HCT116 (cell line): ENCODE measurements around the gene SLC22A23. TPM values are rescaled to one million over a fixed set of nuclear protein-coding genes. Genes with fewer than 3 reads are reported as not detected.

Experiments used
- ATAC-seq: fragments of 200-7000 bp; cut with Tn5 transposase; 2 replicates; pipeline ENCODE4 v1.9.1; 2020; ENCODE audit warnings: mild to moderate bottlenecking, moderate library complexity
- BruUV-seq: library from RNA; stranded (reverse); fragments of 400-500 nt; replicated peaks from 2 replicates; lab custom pipeline; 2021; lab: Mats Ljungman, UMichigan
- CTCF ChIA-PET: fragments of 300-600 bp; sonication (Branson Sonifier 250); formaldehyde crosslinking; loops from one replicate; lab custom pipeline; 2021; ENCODE audit warnings: antibody characterized with exemption; lab: Charles Lee
- POLR2A ChIA-PET: fragments of 300-600, 350-600 bp; sonication (Branson Sonifier 250); formaldehyde crosslinking; loops from one replicate; lab custom pipeline; 2021; ENCODE audit warnings: antibody characterized with exemption; lab: Charles Lee
- RAD21 ChIA-PET, 2 experiments: fragments of 300-600 bp; sonication (Branson Sonifier 250); formaldehyde crosslinking; loops; one replicate each; lab custom pipeline; 2023; ENCODE audit warnings: low total read pairs in 2 of 2; ENCODE audit not compliant: uncharacterized antibody in 2 of 2, unreplicated experiment in 2 of 2, low non-redundant PET in 1 of 2; lab: Charles Lee
- DNase-seq: peaks from one replicate; pipeline ENCODE4 v3.0.0-alpha.2; 2010; ENCODE audit warnings: low read depth, low spot score
- H2AFZ ChIP-seq: fragments of 200-600 bp; shearing (Covaris generic), sonication (generic); 2 replicates; pipeline ENCODE4 v1.6.1; 2017; ENCODE audit warnings: low read depth, mixed run types, mixed read lengths, antibody characterized with exemption, low read length; ENCODE audit not compliant: poor library complexity, severe bottlenecking
- H3K27ac ChIP-seq: 2 replicates; pipeline ENCODE4 v1.5.1; 2012; ENCODE audit warnings: low read depth, low read length
- H3K27me3 ChIP-seq: fragments of 200-600 bp; sonication (generic); 2 replicates; pipeline ENCODE4 v1.6.1; 2016; ENCODE audit warnings: mixed run types, low read length, mixed read lengths; ENCODE audit not compliant: insufficient read depth
- H3K36me3 ChIP-seq, 2 experiments: fragments of 200-500 bp in 1 of 2; fragments of 200-600 bp in 1 of 2; sonication (Bioruptor generic) in 1 of 2; sonication (generic) in 1 of 2; 2 replicates each; pipeline versions ENCODE4 v1.5.1 to v1.6.1; 2014 to 2016; ENCODE audit warnings: low read length in 2 of 2, inconsistent platforms in 1 of 2, mixed read lengths in 1 of 2, mixed run types in 1 of 2; ENCODE audit not compliant: insufficient read depth in 2 of 2, control insufficient read depth in 1 of 2
- H3K4me1 ChIP-seq, 2 experiments: fragments of 200-600 bp in 1 of 2; sonication (generic) in 1 of 2; 2 replicates each; pipeline versions ENCODE4 v1.5.1 to v1.6.1; 2012 to 2017; ENCODE audit warnings: low read length in 2 of 2, inconsistent platforms in 1 of 2, mild to moderate bottlenecking in 1 of 2, mixed read lengths in 1 of 2, mixed run types in 1 of 2, moderate library complexity in 1 of 2; ENCODE audit not compliant: insufficient read depth in 2 of 2, control insufficient read depth in 1 of 2
- H3K4me2 ChIP-seq: fragments of 200-600 bp; sonication (generic); 2 replicates; pipeline ENCODE4 v1.6.1; 2017; ENCODE audit warnings: mixed run types, low read length, mixed read lengths
- H3K4me3 ChIP-seq, 2 experiments: fragments of 200-600 bp in 1 of 2; sonication (generic) in 1 of 2; replicated peaks in 1 of 2; 2 replicates each; pipeline ENCODE4 v1.5.1; 2011 to 2016; ENCODE audit warnings: low read length in 2 of 2, control low read depth in 1 of 2, low read depth in 1 of 2, mild to moderate bottlenecking in 1 of 2, mixed read lengths in 1 of 2, mixed run types in 1 of 2
- H3K79me2 ChIP-seq: fragments of 200-600 bp; sonication (generic); 2 replicates; pipeline ENCODE4 v1.6.1; 2017; ENCODE audit warnings: mild to moderate bottlenecking, mixed run types, low read length, moderate library complexity, mixed read lengths; ENCODE audit not compliant: insufficient read depth
- H3K9ac ChIP-seq: fragments of 200-600 bp; sonication (generic); 2 replicates; pipeline ENCODE4 v1.6.1; 2016; ENCODE audit warnings: low read length, mixed read lengths
- H3K9me2 ChIP-seq: fragments of 200-600 bp; sonication (generic), shearing (Covaris generic); 2 replicates; pipeline ENCODE4 v1.6.1; 2017; ENCODE audit warnings: mixed run types, mild to moderate bottlenecking, moderate library complexity; ENCODE audit not compliant: insufficient read depth
- H3K9me3 ChIP-seq, 2 experiments: fragments of 200-500 bp in 1 of 2; fragments of 200-600 bp in 1 of 2; sonication (Bioruptor generic) in 1 of 2; sonication (generic) in 1 of 2; 2 replicates each; pipeline ENCODE4 v1.6.1; 2014 to 2017; ENCODE audit warnings: low read length in 2 of 2, mixed read lengths in 2 of 2, inconsistent platforms in 1 of 2, low read depth in 1 of 2, mild to moderate bottlenecking in 1 of 2, mixed run types in 1 of 2, moderate library complexity in 1 of 2; ENCODE audit not compliant: control insufficient read depth in 1 of 2, insufficient read depth in 1 of 2
- H4K20me1 ChIP-seq: fragments of 200-600 bp; sonication (generic), shearing (Covaris generic); 2 replicates; pipeline ENCODE4 v1.6.1; 2017; ENCODE audit warnings: mixed run types, mild to moderate bottlenecking, moderate library complexity; ENCODE audit not compliant: insufficient read depth
- CEBPB ChIP-seq: IDR thresholded peaks from 2 replicates; pipeline ENCODE4 v1.6.1; 2012; ENCODE audit warnings: low read depth
- CTCF ChIP-seq, 3 experiments: fragments of 200-600 bp in 1 of 3; sonication (generic) in 1 of 3; IDR thresholded peaks in 2 of 3; conservative IDR thresholded peaks in 1 of 3; 2 replicates each; pipeline ENCODE4 v1.5.1; 2012 to 2017; ENCODE audit warnings: low read depth in 2 of 3, low read length in 2 of 3, antibody characterized with exemption in 1 of 3, borderline replicate concordance in 1 of 3, control low read depth in 1 of 3, mild to moderate bottlenecking in 1 of 3, mixed read lengths in 1 of 3, mixed run types in 1 of 3, moderate library complexity in 1 of 3; ENCODE audit not compliant: insufficient read depth in 1 of 3
- EGR1 ChIP-seq: IDR thresholded peaks from 2 replicates; pipeline ENCODE4 v1.6.1; 2012; ENCODE audit warnings: low read depth
- ELF1 ChIP-seq: IDR thresholded peaks from 2 replicates; pipeline ENCODE4 v1.6.1; 2012; ENCODE audit warnings: low read depth, borderline replicate concordance
- EZH2 ChIP-seq: fragments of 200-600 bp; sonication (generic); IDR thresholded peaks from 2 replicates; pipeline ENCODE4 v1.6.1; 2017; ENCODE audit warnings: antibody characterized with exemption, mixed run types
- EZH2phosphoT487 ChIP-seq: fragments of 200-600 bp; IDR thresholded peaks from 2 replicates; pipeline ENCODE4 v1.6.1; 2018; ENCODE audit warnings: antibody characterized with exemption, borderline replicate concordance
- FOSL1 ChIP-seq: IDR thresholded peaks from 2 replicates; pipeline ENCODE4 v1.6.1; 2012; ENCODE audit warnings: low read depth
- JUND ChIP-seq: IDR thresholded peaks from 2 replicates; pipeline ENCODE4 v1.6.1; 2012
- MAX ChIP-seq: IDR thresholded peaks from 2 replicates; pipeline ENCODE4 v1.6.1; 2012
- POLR2A ChIP-seq: IDR thresholded peaks from 2 replicates; pipeline ENCODE4 v1.7.0; 2011; ENCODE audit warnings: borderline replicate concordance; ENCODE audit not compliant: insufficient read depth, insufficient read length; ENCODE audit errors: extremely low read depth
- RAD21 ChIP-seq: IDR thresholded peaks from 2 replicates; pipeline ENCODE4 v1.6.1; 2012; ENCODE audit warnings: low read depth, mild to moderate bottlenecking
- SP1 ChIP-seq: IDR thresholded peaks from 2 replicates; pipeline ENCODE4 v1.6.1; 2012; ENCODE audit warnings: low read depth
- SRF ChIP-seq: IDR thresholded peaks from 2 replicates; pipeline ENCODE4 v1.6.1; 2012; ENCODE audit warnings: low read depth
- TCF7L2 ChIP-seq: IDR thresholded peaks from 2 replicates; pipeline ENCODE4 v1.7.0; 2011; ENCODE audit warnings: borderline replicate concordance, inconsistent platforms; ENCODE audit not compliant: insufficient read depth, insufficient read length; ENCODE audit errors: extremely low read depth
- YY1 ChIP-seq: IDR thresholded peaks from 2 replicates; pipeline ENCODE4 v1.6.1; 2011; ENCODE audit warnings: low read length, low read depth, moderate library complexity, mild to moderate bottlenecking; ENCODE audit not compliant: insufficient replicate concordance; ENCODE audit errors: extremely low read depth
- ZFX ChIP-seq: fragments of 450-650 bp; IDR thresholded peaks from 2 replicates; pipeline ENCODE4 v1.6.1; 2017
- ZNF274 ChIP-seq: fragments of 200-500 bp; sonication (Bioruptor generic); IDR thresholded peaks from 2 replicates; pipeline ENCODE4 v1.6.1; 2014; ENCODE audit warnings: mild to moderate bottlenecking, low read depth, low read length, inconsistent platforms
- intact Hi-C: fragments of 100-400 bp; cut with micrococcal nuclease; formaldehyde crosslinking; loops from 2 replicates; pipeline ENCODE4 v1.10.0; 2022
- total RNA-seq: library from RNA; stranded (reverse); gene quantifications from one replicate; pipeline ENCODE4 v1.2.1, GENCODE V29; 2021; ENCODE audit not compliant: unreplicated experiment
- TF ChIP-seq, protein P1 (sequence below): IDR thresholded peaks from 2 replicates; pipeline ENCODE4 v1.6.1; 2012; ENCODE audit warnings: low read depth
- TF ChIP-seq, protein P2 (sequence below): IDR thresholded peaks from 2 replicates; pipeline ENCODE4 v1.6.1; 2011; ENCODE audit warnings: mild to moderate bottlenecking, low read length, moderate library complexity; ENCODE audit not compliant: insufficient replicate concordance; ENCODE audit errors: extremely low read depth
- TF ChIP-seq, protein P3 (sequence below): IDR thresholded peaks from 2 replicates; pipeline ENCODE4 v1.6.1; 2012

The SLC22A23 gene
- total RNA-seq, 1 experiment from 2014 or later: 11.5 TPM

DNA sequence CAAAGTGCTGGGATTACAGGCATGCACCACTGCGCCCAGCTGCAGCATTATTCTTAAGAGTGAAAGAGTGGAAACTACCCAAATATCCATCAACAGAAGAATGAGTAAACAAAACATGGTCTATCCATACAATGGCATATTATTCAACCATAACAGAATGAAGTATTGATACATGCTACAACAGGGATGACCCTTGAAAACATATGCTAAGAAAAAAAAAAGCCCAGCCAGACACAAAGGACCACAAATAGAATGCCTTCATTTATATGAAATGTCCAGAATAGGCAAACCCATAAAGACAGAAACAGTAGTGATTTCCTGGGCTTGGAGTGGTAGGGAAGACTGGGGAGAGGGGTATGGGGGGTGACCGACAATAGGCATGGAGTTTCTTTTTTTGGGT lies 236.5 kb downstream of the SLC22A23 start:
- Histone ChIP-seq H3K4me2 (no peak overlapping the region), H3K27ac (no peak overlapping the region), H3K9me3 (no peaks in the 10 kb centered on the region), H3K9ac (no peak overlapping the region), H3K4me1 (no peaks in the 10 kb centered on the region), H3K9me2 (no peaks in the 10 kb centered on the region), H3K36me3 (no peaks in the 10 kb centered on the region), H3K27me3 (no peaks in the 10 kb centered on the region)
- POLR2A ChIA-PET: no interaction called here
- no peak for DNase-seq
- CTCF ChIA-PET: no interaction called here
- RAD21 ChIA-PET: no interaction called here
- no peak for ATAC-seq
- BruUV-seq: no TSS peak
- intact Hi-C loops: no loop called here
- TF ChIP-seq POLR2A (no peak), EZH2 (no peak), TCF7L2 (no peak), ZFX (no peak), SP1 (no peak), FOSL1 (no peak), CTCF (IDR thresholded peaks at IDR 0.05 in 2 of 3, conservative IDR thresholded peaks at IDR 0.05 in 1 of 3; ENCODE audit: borderline replicate concordance in 1 of 3, insufficient read depth in 1 of 3, low read depth in 2 of 3, low read length in 2 of 3) (no peak), ELF1 (no peak), EZH2phosphoT487 (no peak), RAD21 (no peak), SRF (no peak), YY1 (no peak), JUND (no peak), CEBPB (no peak), EGR1 (no peak), MAX (no peak), ZNF274 (no peak)
- TF ChIP-seq, protein P1, sequence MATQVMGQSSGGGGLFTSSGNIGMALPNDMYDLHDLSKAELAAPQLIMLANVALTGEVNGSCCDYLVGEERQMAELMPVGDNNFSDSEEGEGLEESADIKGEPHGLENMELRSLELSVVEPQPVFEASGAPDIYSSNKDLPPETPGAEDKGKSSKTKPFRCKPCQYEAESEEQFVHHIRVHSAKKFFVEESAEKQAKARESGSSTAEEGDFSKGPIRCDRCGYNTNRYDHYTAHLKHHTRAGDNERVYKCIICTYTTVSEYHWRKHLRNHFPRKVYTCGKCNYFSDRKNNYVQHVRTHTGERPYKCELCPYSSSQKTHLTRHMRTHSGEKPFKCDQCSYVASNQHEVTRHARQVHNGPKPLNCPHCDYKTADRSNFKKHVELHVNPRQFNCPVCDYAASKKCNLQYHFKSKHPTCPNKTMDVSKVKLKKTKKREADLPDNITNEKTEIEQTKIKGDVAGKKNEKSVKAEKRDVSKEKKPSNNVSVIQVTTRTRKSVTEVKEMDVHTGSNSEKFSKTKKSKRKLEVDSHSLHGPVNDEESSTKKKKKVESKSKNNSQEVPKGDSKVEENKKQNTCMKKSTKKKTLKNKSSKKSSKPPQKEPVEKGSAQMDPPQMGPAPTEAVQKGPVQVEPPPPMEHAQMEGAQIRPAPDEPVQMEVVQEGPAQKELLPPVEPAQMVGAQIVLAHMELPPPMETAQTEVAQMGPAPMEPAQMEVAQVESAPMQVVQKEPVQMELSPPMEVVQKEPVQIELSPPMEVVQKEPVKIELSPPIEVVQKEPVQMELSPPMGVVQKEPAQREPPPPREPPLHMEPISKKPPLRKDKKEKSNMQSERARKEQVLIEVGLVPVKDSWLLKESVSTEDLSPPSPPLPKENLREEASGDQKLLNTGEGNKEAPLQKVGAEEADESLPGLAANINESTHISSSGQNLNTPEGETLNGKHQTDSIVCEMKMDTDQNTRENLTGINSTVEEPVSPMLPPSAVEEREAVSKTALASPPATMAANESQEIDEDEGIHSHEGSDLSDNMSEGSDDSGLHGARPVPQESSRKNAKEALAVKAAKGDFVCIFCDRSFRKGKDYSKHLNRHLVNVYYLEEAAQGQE: no peak
- TF ChIP-seq, protein P2, sequence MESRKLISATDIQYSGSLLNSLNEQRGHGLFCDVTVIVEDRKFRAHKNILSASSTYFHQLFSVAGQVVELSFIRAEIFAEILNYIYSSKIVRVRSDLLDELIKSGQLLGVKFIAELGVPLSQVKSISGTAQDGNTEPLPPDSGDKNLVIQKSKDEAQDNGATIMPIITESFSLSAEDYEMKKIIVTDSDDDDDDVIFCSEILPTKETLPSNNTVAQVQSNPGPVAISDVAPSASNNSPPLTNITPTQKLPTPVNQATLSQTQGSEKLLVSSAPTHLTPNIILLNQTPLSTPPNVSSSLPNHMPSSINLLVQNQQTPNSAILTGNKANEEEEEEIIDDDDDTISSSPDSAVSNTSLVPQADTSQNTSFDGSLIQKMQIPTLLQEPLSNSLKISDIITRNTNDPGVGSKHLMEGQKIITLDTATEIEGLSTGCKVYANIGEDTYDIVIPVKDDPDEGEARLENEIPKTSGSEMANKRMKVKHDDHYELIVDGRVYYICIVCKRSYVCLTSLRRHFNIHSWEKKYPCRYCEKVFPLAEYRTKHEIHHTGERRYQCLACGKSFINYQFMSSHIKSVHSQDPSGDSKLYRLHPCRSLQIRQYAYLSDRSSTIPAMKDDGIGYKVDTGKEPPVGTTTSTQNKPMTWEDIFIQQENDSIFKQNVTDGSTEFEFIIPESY: no peak
- TF ChIP-seq, protein P3, sequence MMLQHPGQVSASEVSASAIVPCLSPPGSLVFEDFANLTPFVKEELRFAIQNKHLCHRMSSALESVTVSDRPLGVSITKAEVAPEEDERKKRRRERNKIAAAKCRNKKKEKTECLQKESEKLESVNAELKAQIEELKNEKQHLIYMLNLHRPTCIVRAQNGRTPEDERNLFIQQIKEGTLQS: no peak
- TF ChIP-seq, all 23 proteins: peak for 0
- Histone ChIP-seq H3K4me3 (no peak overlapping the region), H2AFZ (no peak overlapping the region), H4K20me1 (no peaks in the 10 kb centered on the region), H3K79me2 (no peaks in the 10 kb centered on the region)
